ENCODE results near the gene CHN2. TPM values are rescaled to one million over a fixed set of nuclear protein-coding genes. Genes with fewer than 3 reads are reported as not detected.

Gene CHN2
- total RNA-seq, 1 donor from 2014 or later, result 14.2 TPM

DNA sequence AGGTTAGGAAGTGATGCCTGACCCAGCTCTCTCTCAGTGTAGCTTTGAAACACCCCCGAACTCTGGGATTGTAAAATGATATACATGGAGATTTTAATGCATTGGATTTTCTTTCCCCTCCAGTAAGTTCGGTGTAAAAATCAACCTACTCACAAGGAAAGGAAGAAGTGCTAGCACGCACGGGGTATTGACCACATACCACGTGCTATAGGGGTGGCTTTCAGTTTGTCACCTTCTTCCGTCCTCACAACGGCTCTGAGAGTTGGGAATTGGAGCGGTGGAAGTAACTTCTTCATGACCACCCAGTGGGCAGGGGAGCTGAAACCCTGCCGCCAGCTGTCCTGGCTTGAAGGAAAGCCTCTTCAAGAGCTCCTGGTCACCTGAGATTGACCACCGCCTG lies 219.6 kb downstream of the CHN2 start:
- intact Hi-C loops (cut with DNase I), result no loop called here
- Histone ChIP-seq H3K9me3 (no peaks in the 10 kb centered on the region), H3K36me3 (no peaks in the 10 kb centered on the region), H3K4me3 (no peak overlapping the region), H3K4me1 (no peaks in the 10 kb centered on the region), H3K27me3 (ENCODE audit: low read depth) (no peaks in the 10 kb centered on the region), H3K27ac (no peak overlapping the region)
- no peak for TF ChIP-seq CTCF (IDR thresholded peaks at IDR 0.05)
- DNase-seq (no peak), ATAC-seq (no peak)

DNA sequence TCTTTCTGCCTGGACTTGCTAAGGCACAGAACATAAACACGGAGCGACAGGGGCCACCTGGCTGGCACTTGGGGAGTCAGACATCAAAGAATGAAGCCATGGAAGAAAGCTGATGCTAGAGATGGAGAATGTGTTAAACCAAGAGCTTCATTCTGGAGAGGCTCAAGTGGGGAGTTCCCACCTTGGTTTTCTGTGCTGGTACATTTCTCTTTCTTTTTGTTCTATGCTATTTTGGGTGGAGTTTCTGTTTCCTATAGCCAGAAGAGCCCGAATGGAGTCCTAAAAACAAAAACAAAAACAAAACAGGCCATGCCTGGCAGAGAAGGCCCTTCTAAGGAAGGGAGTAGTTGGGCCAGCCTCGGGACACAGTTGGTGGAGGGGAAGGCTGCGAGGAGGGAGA lies 220.6 kb downstream of the CHN2 start:
- DNase-seq (no peak), ATAC-seq (no peak)
- Histone ChIP-seq H3K4me1 (no peaks in the 10 kb centered on the region), H3K27me3 (ENCODE audit: low read depth) (no peaks in the 10 kb centered on the region), H3K27ac (no peak overlapping the region), H3K9me3 (no peaks in the 10 kb centered on the region), H3K4me3 (no peak overlapping the region), H3K36me3 (no peaks in the 10 kb centered on the region)
- intact Hi-C loops (cut with DNase I), result no loop called here
- TF ChIP-seq CTCF (IDR thresholded peaks at IDR 0.05), result no peak

DNA sequence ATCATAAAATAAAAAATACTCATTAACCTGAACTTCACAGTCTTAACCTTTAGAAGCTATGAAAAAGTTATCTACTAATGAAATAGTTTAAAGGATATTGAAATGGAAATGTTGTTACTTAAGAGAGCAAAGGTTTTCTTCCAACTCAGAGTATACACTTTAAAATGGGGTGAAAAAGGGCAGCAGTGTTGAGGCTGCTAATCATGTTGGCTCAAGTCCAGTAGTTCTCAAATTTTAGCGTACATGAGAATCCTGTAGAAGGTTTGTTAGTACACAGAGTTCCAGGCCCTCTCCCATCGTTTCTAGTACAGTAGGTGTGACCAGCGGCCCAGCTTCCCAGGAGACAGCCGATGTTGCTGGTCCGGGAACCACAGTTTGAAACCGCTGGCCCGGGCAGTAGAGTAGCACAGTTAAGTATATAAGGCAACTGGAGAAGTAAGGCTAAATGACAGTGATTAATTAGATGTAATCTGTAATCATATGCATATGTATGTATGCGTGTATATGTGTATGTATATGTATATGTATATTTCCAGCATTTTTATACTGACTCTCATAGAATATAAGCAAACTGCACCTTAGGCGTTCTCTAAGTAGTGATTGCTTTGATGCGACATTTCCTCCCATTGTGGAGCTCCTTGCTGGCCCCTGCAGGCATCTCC lies 221.8 kb downstream of the CHN2 start:
- no peak overlapping the region for H3K27ac ChIP-seq
- H3K9me3 ChIP-seq, result no peaks in the 10 kb centered on the region
- no peaks in the 10 kb centered on the region for H3K4me1 ChIP-seq
- ATAC-seq, result no peak
- H3K4me3 ChIP-seq, result no peak overlapping the region
- DNase-seq, result no peak
- intact Hi-C loops (cut with DNase I), result no loop called here
- H3K36me3 ChIP-seq, result no peaks in the 10 kb centered on the region
- TF ChIP-seq CTCF (IDR thresholded peaks at IDR 0.05), result no peak
- no peaks in the 10 kb centered on the region for H3K27me3 ChIP-seq (ENCODE audit: low read depth)

- Histone ChIP-seq H3K27me3 (ENCODE audit: low read depth) (no peaks in the 10 kb centered on the region), H3K36me3 (no peaks in the 10 kb centered on the region), H3K9me3 (no peaks in the 10 kb centered on the region), H3K4me1 (no peaks in the 10 kb centered on the region), H3K4me3 (no peak overlapping the region), H3K27ac (no peak overlapping the region)
- intact Hi-C loops (cut with DNase I), result no loop called here
- no peak for TF ChIP-seq CTCF (IDR thresholded peaks at IDR 0.05)
- no peak for ATAC-seq
- DNase-seq, result no peak
Measured at GRCh38 chr7:29416938-29417305, 222.3 kb downstream of the CHN2 start.

DNA sequence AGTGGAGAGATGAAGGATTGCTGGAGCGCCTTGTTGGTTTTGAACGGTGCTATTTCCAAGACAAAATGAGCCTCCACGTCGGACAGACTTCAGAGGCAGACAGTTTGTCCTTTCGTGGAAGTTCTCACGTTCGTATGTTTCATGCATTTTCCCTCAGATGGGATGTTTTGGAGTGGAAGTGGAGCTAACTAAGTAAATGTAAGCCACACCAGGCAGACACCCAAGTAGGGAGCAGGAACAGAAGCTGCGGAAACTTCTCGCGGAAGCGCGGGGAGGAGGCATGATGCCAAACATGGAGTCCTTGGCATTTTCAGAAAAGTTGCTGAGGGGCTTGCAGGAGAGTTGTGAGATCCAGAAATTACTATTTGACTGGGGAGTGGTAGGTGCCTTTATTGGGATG lies 223.5 kb downstream of the CHN2 start:
- no peak overlapping the region for H3K27ac ChIP-seq
- DNase-seq (no peak), ATAC-seq (no peak)
- intact Hi-C loops (cut with DNase I), result no loop called here
- H3K4me3 ChIP-seq, result no peak overlapping the region
- no peaks in the 10 kb centered on the region for H3K4me1 ChIP-seq
- H3K27me3 ChIP-seq (ENCODE audit: low read depth), result no peaks in the 10 kb centered on the region
- TF ChIP-seq CTCF (IDR thresholded peaks at IDR 0.05), result no peak
- H3K36me3 ChIP-seq, result no peaks in the 10 kb centered on the region
- H3K9me3 ChIP-seq, result no peaks in the 10 kb centered on the region

DNA sequence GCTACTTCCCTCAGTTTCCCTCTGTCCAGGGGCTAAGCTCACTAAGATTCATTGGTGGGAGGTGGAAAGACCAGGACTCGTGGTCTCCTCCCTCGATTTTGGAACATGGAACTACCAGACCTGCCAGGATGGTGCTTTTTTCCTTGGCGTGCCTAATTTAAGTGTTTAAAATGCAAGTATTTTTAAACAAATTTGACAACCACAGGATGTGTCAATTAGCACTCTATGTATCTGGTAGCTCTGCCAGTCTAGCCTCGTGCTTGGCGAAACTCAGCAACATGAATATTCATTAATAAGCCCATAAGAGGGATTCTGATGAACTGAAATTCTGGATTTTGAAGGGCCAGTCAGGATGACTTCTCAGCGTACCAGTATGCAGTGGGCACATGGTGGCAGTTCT lies 224.1 kb downstream of the CHN2 start:
- TF ChIP-seq CTCF (IDR thresholded peaks at IDR 0.05), result no peak
- Histone ChIP-seq H3K27me3 (ENCODE audit: low read depth) (no peaks in the 10 kb centered on the region), H3K4me3 (no peak overlapping the region), H3K9me3 (no peaks in the 10 kb centered on the region), H3K4me1 (no peaks in the 10 kb centered on the region), H3K27ac (no peak overlapping the region), H3K36me3 (no peaks in the 10 kb centered on the region)
- DNase-seq, result no peak
- ATAC-seq, result no peak
- intact Hi-C loops (cut with DNase I), result no loop called here
